GM10266 (cell line): ENCODE results near the gene IL18R1.

Experiments used
- DNase-seq: peaks from one replicate; pipeline ENCODE4 v3.0.0; 2012; ENCODE audit errors: extremely low spot score
- TF ChIP-seq, protein P1 (sequence below): IDR thresholded peaks from 2 replicates; pipeline ENCODE4 v1.5.1; 2012; ENCODE audit warnings: mild to moderate bottlenecking, low read depth; ENCODE audit not compliant: control insufficient read depth, insufficient read depth; ENCODE audit errors: missing control alignments

IL18R1 gene

DNA sequence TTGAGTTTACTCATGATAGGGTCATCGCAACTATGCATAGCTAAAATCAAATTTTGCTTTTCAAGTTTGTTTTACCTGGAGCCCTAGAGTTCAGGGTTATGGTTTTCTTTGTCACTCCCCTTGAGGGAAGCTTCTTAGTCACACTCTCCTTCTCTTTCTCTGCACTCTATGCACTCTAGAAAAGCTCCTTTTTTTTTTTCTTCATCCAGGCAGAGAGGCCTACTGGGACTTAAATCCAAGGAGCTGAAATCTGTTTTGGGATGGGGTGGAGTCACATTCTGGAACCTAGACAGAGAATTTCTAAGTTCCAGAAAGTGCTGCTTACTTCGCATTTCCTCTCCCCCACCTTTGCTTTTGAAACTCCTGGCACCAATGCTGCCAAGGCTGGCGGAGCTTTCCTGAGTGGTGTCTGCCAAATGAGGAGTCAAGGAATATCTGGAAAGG lies 19.1 kb upstream of the IL18R1 start:
- no peak for DNase-seq
- TF ChIP-seq, protein P1, sequence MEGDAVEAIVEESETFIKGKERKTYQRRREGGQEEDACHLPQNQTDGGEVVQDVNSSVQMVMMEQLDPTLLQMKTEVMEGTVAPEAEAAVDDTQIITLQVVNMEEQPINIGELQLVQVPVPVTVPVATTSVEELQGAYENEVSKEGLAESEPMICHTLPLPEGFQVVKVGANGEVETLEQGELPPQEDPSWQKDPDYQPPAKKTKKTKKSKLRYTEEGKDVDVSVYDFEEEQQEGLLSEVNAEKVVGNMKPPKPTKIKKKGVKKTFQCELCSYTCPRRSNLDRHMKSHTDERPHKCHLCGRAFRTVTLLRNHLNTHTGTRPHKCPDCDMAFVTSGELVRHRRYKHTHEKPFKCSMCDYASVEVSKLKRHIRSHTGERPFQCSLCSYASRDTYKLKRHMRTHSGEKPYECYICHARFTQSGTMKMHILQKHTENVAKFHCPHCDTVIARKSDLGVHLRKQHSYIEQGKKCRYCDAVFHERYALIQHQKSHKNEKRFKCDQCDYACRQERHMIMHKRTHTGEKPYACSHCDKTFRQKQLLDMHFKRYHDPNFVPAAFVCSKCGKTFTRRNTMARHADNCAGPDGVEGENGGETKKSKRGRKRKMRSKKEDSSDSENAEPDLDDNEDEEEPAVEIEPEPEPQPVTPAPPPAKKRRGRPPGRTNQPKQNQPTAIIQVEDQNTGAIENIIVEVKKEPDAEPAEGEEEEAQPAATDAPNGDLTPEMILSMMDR, result no peak

DNA sequence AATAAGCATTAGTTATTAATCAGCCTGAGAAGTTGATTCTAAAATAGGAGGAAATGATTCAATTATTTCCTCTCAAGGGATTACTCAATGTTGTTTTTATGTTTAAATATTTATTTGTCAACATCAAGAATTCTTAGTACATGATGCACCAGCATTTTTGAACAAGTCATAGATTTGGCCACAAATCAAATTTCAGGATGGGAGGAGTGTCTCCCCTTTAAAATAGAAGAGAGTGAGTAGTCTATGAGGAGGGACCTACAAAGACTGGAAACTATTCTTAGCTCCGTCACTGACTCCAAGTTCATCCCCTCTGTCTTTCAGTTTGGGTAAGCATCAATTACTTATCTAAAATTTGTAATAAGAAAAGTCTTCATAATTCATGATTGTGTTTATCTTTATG lies 18.6 kb upstream of the IL18R1 start:
- TF ChIP-seq, protein P1, result no peak
- no peak for DNase-seq

DNA sequence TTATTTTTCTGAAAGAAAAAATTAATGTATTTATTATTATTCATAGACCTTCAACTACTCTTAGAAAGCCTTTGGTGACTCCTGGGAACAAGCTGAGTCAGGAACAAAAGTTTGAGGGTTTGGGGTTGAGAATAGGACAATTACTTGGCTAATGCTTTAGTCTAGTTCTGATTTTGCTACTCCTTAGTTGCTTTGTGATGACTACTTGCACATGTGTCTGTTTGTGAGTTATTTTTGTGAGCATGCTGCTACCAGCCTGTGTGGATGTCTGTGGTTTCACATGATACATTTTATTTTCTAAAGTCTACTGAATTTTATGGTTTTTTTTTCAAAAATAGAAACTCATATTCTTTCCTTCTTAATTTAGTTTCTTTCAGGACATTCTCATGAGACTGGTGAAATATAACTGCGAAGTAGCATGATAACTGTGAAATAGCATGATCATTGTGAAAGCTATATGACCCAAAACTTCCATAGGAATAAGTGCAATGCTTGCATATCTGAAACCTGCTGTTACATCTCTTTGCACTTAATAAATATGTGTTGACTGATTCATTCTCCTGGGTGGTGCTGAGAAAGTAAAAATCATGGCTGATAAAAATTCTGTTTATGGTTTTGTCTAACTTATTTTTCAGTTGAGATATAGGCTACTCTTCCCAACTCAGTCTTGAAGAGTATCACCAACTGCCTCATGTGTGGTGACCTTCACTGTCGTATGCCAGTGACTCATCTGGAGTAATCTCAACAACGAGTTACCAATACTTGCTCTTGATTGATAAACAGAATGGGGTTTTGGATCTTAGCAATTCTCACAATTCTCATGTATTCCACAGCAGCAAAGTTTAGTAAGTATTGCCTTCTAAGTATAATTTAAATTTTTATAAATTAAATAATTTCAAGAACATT lies 17.9 kb upstream of the IL18R1 start:
- TF ChIP-seq, protein P1, result no peak

DNA sequence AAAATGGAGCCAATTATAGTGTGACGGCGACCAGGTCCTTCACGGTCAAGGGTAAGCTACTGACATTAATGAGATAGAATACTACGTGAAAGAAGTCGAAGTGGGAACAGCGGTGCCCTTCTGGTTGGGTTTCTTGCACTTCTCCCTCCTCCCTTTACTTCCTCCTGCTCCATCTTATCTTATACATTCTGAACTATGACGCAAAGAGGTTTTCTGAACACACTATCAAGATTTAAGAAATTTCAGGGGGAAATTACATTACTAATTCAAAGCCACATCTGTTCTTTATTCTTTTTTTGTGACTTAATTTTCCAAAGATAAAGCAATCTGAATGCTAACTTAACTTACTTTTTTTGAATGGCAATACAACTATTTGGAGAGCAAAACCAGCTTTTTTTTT lies 14.8 kb upstream of the IL18R1 start:
- DNase-seq, result no peak
- TF ChIP-seq, protein P1, result no peak

More for the DNA sequence above, 17.9 kb upstream of the IL18R1 start:
- DNase-seq, result no peak

DNA sequence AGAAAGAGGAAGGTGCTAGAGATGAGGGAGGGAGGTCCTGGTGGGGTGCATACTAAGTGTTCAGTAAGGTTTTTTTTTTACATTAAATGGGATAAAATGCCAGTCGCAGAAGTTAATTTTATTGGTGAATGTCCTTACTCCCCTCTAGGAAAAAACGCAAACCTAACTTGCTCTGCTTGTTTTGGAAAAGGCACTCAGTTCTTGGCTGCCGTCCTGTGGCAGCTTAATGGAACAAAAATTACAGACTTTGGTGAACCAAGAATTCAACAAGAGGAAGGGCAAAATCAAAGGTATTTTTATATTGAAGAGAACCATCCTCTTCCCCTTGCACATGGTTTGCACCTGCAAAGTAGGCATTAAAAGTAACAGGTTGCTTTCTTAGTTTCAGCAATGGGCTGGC lies 12.7 kb upstream of the IL18R1 start:
- TF ChIP-seq, protein P1, result no peak
- DNase-seq, result no peak

DNA sequence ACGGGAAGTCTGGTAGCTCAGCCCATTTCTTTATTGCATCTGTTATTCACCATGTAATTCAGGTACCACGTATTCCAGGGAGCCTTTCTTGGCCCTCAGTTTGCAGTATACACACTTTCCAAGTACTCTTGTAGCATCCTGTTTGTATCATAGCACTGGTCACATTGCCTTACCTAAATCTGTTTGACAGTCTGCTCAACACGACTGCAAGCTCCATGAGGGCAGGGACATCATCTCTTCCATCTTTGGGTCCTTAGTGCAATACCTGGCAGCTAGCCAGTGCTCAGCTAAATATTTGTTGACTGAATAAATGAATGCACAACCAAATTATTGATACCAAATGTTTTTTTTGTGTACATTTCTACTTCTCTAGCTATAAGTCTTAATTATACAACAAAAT lies 11.2 kb upstream of the IL18R1 start:
- no peak for DNase-seq
- TF ChIP-seq, protein P1, result no peak

DNA sequence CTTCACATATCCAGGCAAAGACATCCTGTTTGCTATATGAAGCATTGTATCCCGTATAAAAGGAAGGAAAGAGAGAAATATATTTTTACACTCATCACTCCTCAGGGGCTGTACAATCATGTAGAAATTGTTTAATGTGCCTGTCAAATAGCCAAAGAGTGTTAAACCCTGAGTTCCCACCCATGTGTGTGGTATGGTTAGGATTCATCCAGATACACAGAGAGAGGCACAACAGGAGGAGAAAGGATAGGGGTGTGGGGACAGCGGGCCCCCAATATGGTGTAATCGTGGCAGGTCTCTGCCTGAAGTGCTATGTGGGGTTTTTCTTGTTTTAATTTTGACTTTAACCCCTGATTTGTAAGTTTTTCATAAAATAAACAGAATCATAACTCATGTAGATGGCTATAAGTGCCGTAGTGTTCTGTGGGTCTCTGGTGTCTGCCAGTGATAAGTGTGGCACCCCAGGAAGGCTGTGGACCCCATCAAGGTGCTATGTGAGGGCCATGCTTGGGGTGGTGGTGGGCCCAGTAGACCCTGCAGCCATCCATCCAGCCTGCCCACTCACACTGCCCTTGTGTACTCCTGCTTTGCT lies 10.2 kb upstream of the IL18R1 start:
- DNase-seq, result no peak
- TF ChIP-seq, protein P1, result no peak
